HCT116 (cell line): Measurements from ENCODE around the gene RNU7-1. TPM values are rescaled to one million over a fixed set of nuclear protein-coding genes. Genes with fewer than 3 reads are reported as not detected.
A peak's percentile ranks its signal among the peaks of the same experiment; 100 is the strongest.

Source experiments
- ATAC-seq: fragments of 200-7000 bp; cut with Tn5 transposase; 2 replicates; pipeline ENCODE4 v1.9.1; 2020; ENCODE audit warnings: mild to moderate bottlenecking, moderate library complexity
- BruUV-seq: library from RNA; stranded (reverse); fragments of 400-500 nt; replicated peaks from 2 replicates; lab custom pipeline; 2021; lab: Mats Ljungman, UMichigan
- CTCF ChIA-PET: fragments of 300-600 bp; sonication (Branson Sonifier 250); formaldehyde crosslinking; loops from one replicate; lab custom pipeline; 2021; ENCODE audit warnings: antibody characterized with exemption; lab: Charles Lee
- POLR2A ChIA-PET: fragments of 300-600, 350-600 bp; sonication (Branson Sonifier 250); formaldehyde crosslinking; loops from one replicate; lab custom pipeline; 2021; ENCODE audit warnings: antibody characterized with exemption; lab: Charles Lee
- RAD21 ChIA-PET, 2 experiments: fragments of 300-600 bp; sonication (Branson Sonifier 250); formaldehyde crosslinking; loops; one replicate each; lab custom pipeline; 2023; ENCODE audit warnings: low total read pairs in 2 of 2; ENCODE audit not compliant: uncharacterized antibody in 2 of 2, unreplicated experiment in 2 of 2, low non-redundant PET in 1 of 2; lab: Charles Lee
- DNase-seq: peaks from one replicate; pipeline ENCODE4 v3.0.0-alpha.2; 2010; ENCODE audit warnings: low read depth, low spot score
- H2AFZ ChIP-seq: fragments of 200-600 bp; shearing (Covaris generic), sonication (generic); 2 replicates; pipeline ENCODE4 v1.6.1; 2017; ENCODE audit warnings: low read depth, mixed run types, mixed read lengths, antibody characterized with exemption, low read length; ENCODE audit not compliant: poor library complexity, severe bottlenecking
- H3K27ac ChIP-seq: 2 replicates; pipeline ENCODE4 v1.5.1; 2012; ENCODE audit warnings: low read depth, low read length
- H3K27me3 ChIP-seq: fragments of 200-600 bp; sonication (generic); 2 replicates; pipeline ENCODE4 v1.6.1; 2016; ENCODE audit warnings: mixed run types, low read length, mixed read lengths; ENCODE audit not compliant: insufficient read depth
- H3K36me3 ChIP-seq, 2 experiments: fragments of 200-500 bp in 1 of 2; fragments of 200-600 bp in 1 of 2; sonication (Bioruptor generic) in 1 of 2; sonication (generic) in 1 of 2; 2 replicates each; pipeline versions ENCODE4 v1.5.1 to v1.6.1; 2014 to 2016; ENCODE audit warnings: low read length in 2 of 2, inconsistent platforms in 1 of 2, mixed read lengths in 1 of 2, mixed run types in 1 of 2; ENCODE audit not compliant: insufficient read depth in 2 of 2, control insufficient read depth in 1 of 2
- H3K4me1 ChIP-seq, 2 experiments: fragments of 200-600 bp in 1 of 2; sonication (generic) in 1 of 2; 2 replicates each; pipeline versions ENCODE4 v1.5.1 to v1.6.1; 2012 to 2017; ENCODE audit warnings: low read length in 2 of 2, inconsistent platforms in 1 of 2, mild to moderate bottlenecking in 1 of 2, mixed read lengths in 1 of 2, mixed run types in 1 of 2, moderate library complexity in 1 of 2; ENCODE audit not compliant: insufficient read depth in 2 of 2, control insufficient read depth in 1 of 2
- H3K4me2 ChIP-seq: fragments of 200-600 bp; sonication (generic); 2 replicates; pipeline ENCODE4 v1.6.1; 2017; ENCODE audit warnings: mixed run types, low read length, mixed read lengths
- H3K4me3 ChIP-seq, 2 experiments: fragments of 200-600 bp in 1 of 2; sonication (generic) in 1 of 2; replicated peaks in 1 of 2; 2 replicates each; pipeline ENCODE4 v1.5.1; 2011 to 2016; ENCODE audit warnings: low read length in 2 of 2, control low read depth in 1 of 2, low read depth in 1 of 2, mild to moderate bottlenecking in 1 of 2, mixed read lengths in 1 of 2, mixed run types in 1 of 2
- H3K79me2 ChIP-seq: fragments of 200-600 bp; sonication (generic); 2 replicates; pipeline ENCODE4 v1.6.1; 2017; ENCODE audit warnings: mild to moderate bottlenecking, mixed run types, low read length, moderate library complexity, mixed read lengths; ENCODE audit not compliant: insufficient read depth
- H3K9ac ChIP-seq: fragments of 200-600 bp; sonication (generic); 2 replicates; pipeline ENCODE4 v1.6.1; 2016; ENCODE audit warnings: low read length, mixed read lengths
- H3K9me2 ChIP-seq: fragments of 200-600 bp; sonication (generic), shearing (Covaris generic); 2 replicates; pipeline ENCODE4 v1.6.1; 2017; ENCODE audit warnings: mixed run types, mild to moderate bottlenecking, moderate library complexity; ENCODE audit not compliant: insufficient read depth
- H3K9me3 ChIP-seq, 2 experiments: fragments of 200-500 bp in 1 of 2; fragments of 200-600 bp in 1 of 2; sonication (Bioruptor generic) in 1 of 2; sonication (generic) in 1 of 2; 2 replicates each; pipeline ENCODE4 v1.6.1; 2014 to 2017; ENCODE audit warnings: low read length in 2 of 2, mixed read lengths in 2 of 2, inconsistent platforms in 1 of 2, low read depth in 1 of 2, mild to moderate bottlenecking in 1 of 2, mixed run types in 1 of 2, moderate library complexity in 1 of 2; ENCODE audit not compliant: control insufficient read depth in 1 of 2, insufficient read depth in 1 of 2
- H4K20me1 ChIP-seq: fragments of 200-600 bp; sonication (generic), shearing (Covaris generic); 2 replicates; pipeline ENCODE4 v1.6.1; 2017; ENCODE audit warnings: mixed run types, mild to moderate bottlenecking, moderate library complexity; ENCODE audit not compliant: insufficient read depth
- CBX3 ChIP-seq: IDR thresholded peaks from 2 replicates; pipeline ENCODE4 v1.6.1; 2012; ENCODE audit warnings: low read depth
- EGR1 ChIP-seq: IDR thresholded peaks from 2 replicates; pipeline ENCODE4 v1.6.1; 2012; ENCODE audit warnings: low read depth
- ELF1 ChIP-seq: IDR thresholded peaks from 2 replicates; pipeline ENCODE4 v1.6.1; 2012; ENCODE audit warnings: low read depth, borderline replicate concordance
- POLR2AphosphoS5 ChIP-seq: IDR thresholded peaks from 2 replicates; pipeline ENCODE4 v1.6.1; 2011; ENCODE audit warnings: mild to moderate bottlenecking, low read depth, low read length, moderate library complexity
- SIN3A ChIP-seq: IDR thresholded peaks from 2 replicates; pipeline ENCODE4 v1.6.1; 2012; ENCODE audit warnings: low read depth
- TCF7L2 ChIP-seq: IDR thresholded peaks from 2 replicates; pipeline ENCODE4 v1.7.0; 2011; ENCODE audit warnings: borderline replicate concordance, inconsistent platforms; ENCODE audit not compliant: insufficient read depth, insufficient read length; ENCODE audit errors: extremely low read depth
- YY1 ChIP-seq: IDR thresholded peaks from 2 replicates; pipeline ENCODE4 v1.6.1; 2011; ENCODE audit warnings: low read length, low read depth, moderate library complexity, mild to moderate bottlenecking; ENCODE audit not compliant: insufficient replicate concordance; ENCODE audit errors: extremely low read depth
- ZNF274 ChIP-seq: fragments of 200-500 bp; sonication (Bioruptor generic); IDR thresholded peaks from 2 replicates; pipeline ENCODE4 v1.6.1; 2014; ENCODE audit warnings: mild to moderate bottlenecking, low read depth, low read length, inconsistent platforms
- intact Hi-C: fragments of 100-400 bp; cut with micrococcal nuclease; formaldehyde crosslinking; loops from 2 replicates; pipeline ENCODE4 v1.10.0; 2022
- total RNA-seq: library from RNA; stranded (reverse); gene quantifications from one replicate; pipeline ENCODE4 v1.2.1, GENCODE V29; 2021; ENCODE audit not compliant: unreplicated experiment

RNU7-1 gene
- total RNA-seq, 1 experiment from 2014 or later, result not detected

DNA sequence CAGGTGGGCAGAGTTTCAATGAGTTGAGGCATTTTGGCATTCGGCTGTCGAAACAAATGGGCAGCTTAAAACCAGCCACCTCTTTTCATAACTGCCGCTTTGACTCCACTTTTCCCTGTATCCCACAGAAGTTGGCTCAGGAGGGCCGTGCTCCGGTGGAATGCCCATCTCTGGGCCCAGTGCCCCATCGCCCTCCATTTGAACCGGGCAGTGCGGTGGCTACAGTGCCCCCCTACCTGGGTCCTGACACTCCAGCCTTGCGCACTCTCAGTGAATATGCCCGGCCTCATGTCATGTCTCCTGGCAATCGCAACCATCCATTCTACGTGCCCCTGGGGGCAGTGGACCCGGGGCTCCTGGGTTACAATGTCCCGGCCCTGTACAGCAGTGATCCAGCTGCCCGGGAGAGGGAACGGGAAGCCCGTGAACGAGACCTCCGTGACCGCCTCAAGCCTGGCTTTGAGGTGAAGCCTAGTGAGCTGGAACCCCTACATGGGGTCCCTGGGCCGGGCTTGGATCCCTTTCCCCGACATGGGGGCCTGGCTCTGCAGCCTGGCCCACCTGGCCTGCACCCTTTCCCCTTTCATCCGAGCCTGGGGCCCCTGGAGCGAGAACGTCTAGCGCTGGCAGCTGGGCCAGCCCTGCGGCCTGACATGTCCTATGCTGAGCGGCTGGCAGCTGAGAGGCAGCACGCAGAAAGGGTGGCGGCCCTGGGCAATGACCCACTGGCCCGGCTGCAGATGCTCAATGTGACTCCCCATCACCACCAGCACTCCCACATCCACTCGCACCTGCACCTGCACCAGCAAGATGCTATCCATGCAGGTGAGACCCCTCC, 5.0 kb upstream of the RNU7-1 start:
- peaks cover 13% of the 10 kb centered on the region; the same call in 1 of the 2 replicates for H3K79me2 ChIP-seq
- no peak for DNase-seq
- intact Hi-C loops, result loop anchor here (2.0 kb wide), 1 partner anchor 14 kb away; no protein-coding TSS in a partner anchor
- ChIA-PET RAD21 (interaction anchor here (0.6 to 0.9 kb wide), 2 partner anchors 11 to 13 kb away, joined by 3 to 5 read pairs; no protein-coding TSS in a partner anchor), CTCF (interaction anchor here (1.0 to 2.3 kb wide), 7 partner anchors 7 to 86 kb away, joined by 3 to 23 read pairs (median 6); partner anchors contain the start of genes SPSB2 and USP5), POLR2A (interaction anchor here (0.8 to 1.3 kb wide), 12 partner anchors 8 to 80 kb away, joined by 3 to 15 read pairs (median 4); partner anchors contain the start of genes ATN1, LPCAT3 and SPSB2)
- H3K4me1 ChIP-seq, result peaks cover 12 to 45% of the 10 kb centered on the region in 2 experiments; a peak in 3 of 4 replicates
- peaks cover 13 to 32% of the 10 kb centered on the region in 2 experiments; a peak in 3 of 4 replicates for H3K36me3 ChIP-seq
- H2AFZ ChIP-seq, result no peak overlapping the region
- no peaks in the 10 kb centered on the region for H3K9me2 ChIP-seq
- TSS peak; percentile 27 for BruUV-seq
- H3K9me3 ChIP-seq, result no peaks in the 10 kb centered on the region
- peak overlapping the region; percentile 93 for H3K9ac ChIP-seq
- H3K27ac ChIP-seq, result peak overlapping the region; percentile 93
- peak overlapping the region; percentile 91 for H3K4me2 ChIP-seq
- no peak for ATAC-seq
- H3K27me3 ChIP-seq, result no peaks in the 10 kb centered on the region
- TF ChIP-seq CBX3, result no peak
- peak; percentile 29; the same call in 1 of the 2 replicates for TF ChIP-seq POLR2AphosphoS5
- TF ChIP-seq ZNF274, result no peak
- TF ChIP-seq YY1, result no peak
- peak overlapping the region; percentile 61 to 68 for H3K4me3 ChIP-seq
- no peaks in the 10 kb centered on the region for H4K20me1 ChIP-seq

DNA sequence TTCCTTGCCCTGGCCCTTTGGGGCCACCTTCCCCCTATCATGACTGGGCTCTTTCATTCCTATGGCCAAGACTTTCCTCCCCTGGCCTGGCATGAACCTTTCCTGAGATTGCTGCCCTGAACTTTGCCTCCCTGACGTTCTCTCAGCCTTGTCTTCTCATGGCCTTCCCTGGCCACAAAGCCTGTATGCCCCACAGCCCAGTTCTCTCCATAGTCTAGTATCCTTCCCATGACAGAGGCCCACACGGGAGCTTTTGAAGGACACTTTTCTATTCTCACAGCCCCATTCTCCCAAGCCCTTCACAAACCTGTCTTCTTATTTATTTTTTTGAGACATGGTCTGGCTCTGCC, 4.5 kb upstream of the RNU7-1 start:
- TF ChIP-seq EGR1, result no peak
- TF ChIP-seq ELF1, result no peak
- TF ChIP-seq TCF7L2, result no peak
- TF ChIP-seq SIN3A, result no peak
- 0 out of 2 replicates have a peak, but pooled peaks have one; percentile 8 for TF ChIP-seq POLR2AphosphoS5
- TF ChIP-seq ZNF274, result no peak
- no peak for DNase-seq
- H3K9ac ChIP-seq, result 0 out of 2 replicates have a peak overlapping the region, but pooled peaks have one; percentile 93
- H3K4me1 ChIP-seq, result peaks cover 12 to 50% of the 10 kb centered on the region in 2 experiments; a peak in 3 of 4 replicates
- ChIA-PET POLR2A (interaction anchor here (0.8 to 1.2 kb wide), 4 partner anchors 13 to 70 kb away, joined by 3 to 4 read pairs (median 4); no protein-coding TSS in a partner anchor), RAD21 (no interaction called here), CTCF (interaction anchor here (2.3 kb wide), 1 partner anchor 13 kb away, joined by 23 read pairs; no protein-coding TSS in a partner anchor)
- peak overlapping the region; percentile 93 for H3K27ac ChIP-seq
- H3K79me2 ChIP-seq, result peaks cover 9% of the 10 kb centered on the region; the same call in 1 of the 2 replicates
- H3K4me2 ChIP-seq, result no peak overlapping the region
- H2AFZ ChIP-seq, result no peak overlapping the region
- no peaks in the 10 kb centered on the region for H3K9me2 ChIP-seq
- H4K20me1 ChIP-seq, result no peaks in the 10 kb centered on the region
- no peak overlapping the region for H3K4me3 ChIP-seq
- H3K9me3 ChIP-seq, result no peaks in the 10 kb centered on the region
- BruUV-seq, result no TSS peak
- peaks cover 13 to 27% of the 10 kb centered on the region in 2 experiments; a peak in 3 of 4 replicates for H3K36me3 ChIP-seq
- intact Hi-C loops, result loop anchor here (2.0 kb wide), 1 partner anchor 14 kb away; no protein-coding TSS in a partner anchor
- no peak for ATAC-seq
- H3K27me3 ChIP-seq, result no peaks in the 10 kb centered on the region
